ENCODE results near the gene TH. TPM values are rescaled to one million over a fixed set of nuclear protein-coding genes. Genes with fewer than 3 reads are reported as not detected.

TH gene
- total RNA-seq = not detected
- total RNA-seq (2013) = not detected
- total RNA-seq = 0 to 0.09 (median 0) reads per million in 29 experiments

GRCh38 chr11:2171591-2172003 is at the start of gene TH:
TH (minus strand) TSS chr11:2171815; CDS start chr11:2171786, 29 bp downstream.
- ChIA-PET CTCF (no interaction called here), POLR2A (no interaction called here)
- H3K36me3 ChIP-seq (ENCODE audit: control insufficient read depth in 2 of 2, extremely low read depth in 1 of 2, insufficient read depth in 1 of 2, low read length in 1 of 2) = no peaks in the 10 kb centered on the region
- no peaks in the 10 kb centered on the region for H3K4me1 ChIP-seq (ENCODE audit: control insufficient read depth in 1 of 2, extremely low read depth in 1 of 2, insufficient read depth in 2 of 2, low read length in 2 of 2)
- no peaks in the 10 kb centered on the region for H3K9me3 ChIP-seq
- H3K4me1 Mint-ChIP-seq = no peaks in the 10 kb centered on the region
- no peaks in the 10 kb centered on the region for H3K36me3 Mint-ChIP-seq
- peaks cover 0 to 2% of the 10 kb centered on the region in 2 donors for H3K27me3 Mint-ChIP-seq
- DNase-seq = no peak
- H3K27me3 ChIP-seq (replicated peaks in 1 of 2; ENCODE audit: control insufficient read depth in 2 of 2, extremely low read depth in 1 of 2, insufficient read depth in 2 of 2, low read length in 1 of 2) = peaks cover 0 to 20% of the 10 kb centered on the region in 2 experiments
- ATAC-seq (replicated peaks in 1 of 4) = no peak
- 89% methylated on average over 10 of the region's 17 CpGs for WGBS (ENCODE audit: insufficient coverage)
- no peak within 1 kb of the TSS for H3K27ac ChIP-seq (ENCODE audit: low read length)
- H3K27ac Mint-ChIP-seq = no peak within 1 kb of the TSS
- no peak within 1 kb of the TSS for H3K4me3 ChIP-seq (ENCODE audit: control insufficient read depth in 1 of 2, extremely low read depth in 1 of 2, low read length in 1 of 2)
- H3K4me3 Mint-ChIP-seq = no peak within 1 kb of the TSS
- no peaks in the 10 kb centered on the region for H3K9me3 Mint-ChIP-seq

- WGBS (ENCODE audit: insufficient coverage) = 67% methylated on average over 1 of the region's 1 CpG
- Histone ChIP-seq H3K27me3 (replicated peaks in 1 of 2; ENCODE audit: control insufficient read depth in 2 of 2, extremely low read depth in 1 of 2, insufficient read depth in 2 of 2, low read length in 1 of 2) (peaks cover 0 to 29% of the 10 kb centered on the region in 2 experiments), H3K9me3 (peaks cover 2% of the 10 kb centered on the region), H3K36me3 (ENCODE audit: control insufficient read depth in 2 of 2, extremely low read depth in 1 of 2, insufficient read depth in 1 of 2, low read length in 1 of 2) (no peaks in the 10 kb centered on the region), H3K4me3 (ENCODE audit: control insufficient read depth in 1 of 2, extremely low read depth in 1 of 2, low read length in 1 of 2) (no peak overlapping the region), H3K4me1 (ENCODE audit: control insufficient read depth in 1 of 2, extremely low read depth in 1 of 2, insufficient read depth in 2 of 2, low read length in 2 of 2) (peaks cover 0 to 28% of the 10 kb centered on the region in 2 experiments), H3K27ac (ENCODE audit: low read length) (no peak overlapping the region)
- H3K27ac Mint-ChIP-seq = no peak overlapping the region
- ChIA-PET POLR2A (no interaction called here), CTCF (no interaction called here)
- ATAC-seq (replicated peaks in 1 of 4) (no peak), DNase-seq (no peak)
- H3K9me3 Mint-ChIP-seq = peaks cover 0 to 15% (median 6%) of the 10 kb centered on the region in 3 donors
- H3K27me3 Mint-ChIP-seq = peaks cover 24 to 32% of the 10 kb centered on the region in 2 donors
- peaks cover 0 to 6% (median 5%) of the 10 kb centered on the region in 3 donors for H3K4me1 Mint-ChIP-seq
- no peak overlapping the region for H3K4me3 Mint-ChIP-seq
- peaks cover 4% of the 10 kb centered on the region for H3K36me3 Mint-ChIP-seq
Measured at GRCh38 chr11:2221024-2221423, 49.4 kb upstream of the TH start.

GRCh38 chr11:2220173-2220771 is 48.7 kb upstream of the TH start:
- H3K9me3 ChIP-seq = peaks cover 2% of the 10 kb centered on the region
- POLR2A ChIA-PET = no interaction called here
- H3K4me1 ChIP-seq (ENCODE audit: control insufficient read depth in 1 of 2, extremely low read depth in 1 of 2, insufficient read depth in 2 of 2, low read length in 2 of 2) = peaks cover 0 to 33% of the 10 kb centered on the region in 2 experiments
- Mint-ChIP-seq H3K4me3 (no peak overlapping the region), H3K36me3 (peaks cover 4% of the 10 kb centered on the region), H3K27ac (no peak overlapping the region), H3K4me1 (peaks cover 0 to 6% (median 5%) of the 10 kb centered on the region in 3 donors), H3K27me3 (peaks cover 23 to 28% of the 10 kb centered on the region in 2 donors), H3K9me3 (peaks cover 0 to 15% (median 6%) of the 10 kb centered on the region in 3 donors)
- no peak for ATAC-seq (replicated peaks in 1 of 4)
- H3K36me3 ChIP-seq (ENCODE audit: control insufficient read depth in 2 of 2, extremely low read depth in 1 of 2, insufficient read depth in 1 of 2, low read length in 1 of 2) = no peaks in the 10 kb centered on the region
- H3K4me3 ChIP-seq (ENCODE audit: control insufficient read depth in 1 of 2, extremely low read depth in 1 of 2, low read length in 1 of 2) = no peak overlapping the region
- 61% methylated on average over 2 of the region's 3 CpGs for WGBS (ENCODE audit: insufficient coverage)
- H3K27me3 ChIP-seq (replicated peaks in 1 of 2; ENCODE audit: control insufficient read depth in 2 of 2, extremely low read depth in 1 of 2, insufficient read depth in 2 of 2, low read length in 1 of 2) = peaks cover 0 to 29% of the 10 kb centered on the region in 2 experiments
- no peak for DNase-seq
- H3K27ac ChIP-seq (ENCODE audit: low read length) = no peak overlapping the region
- CTCF ChIA-PET = no interaction called here

GRCh38 chr11:2219318-2220017 is 47.9 kb upstream of the TH start:
- ChIA-PET POLR2A (no interaction called here), CTCF (no interaction called here)
- Histone ChIP-seq H3K4me3 (ENCODE audit: control insufficient read depth in 1 of 2, extremely low read depth in 1 of 2, low read length in 1 of 2) (no peak overlapping the region), H3K36me3 (ENCODE audit: control insufficient read depth in 2 of 2, extremely low read depth in 1 of 2, insufficient read depth in 1 of 2, low read length in 1 of 2) (no peaks in the 10 kb centered on the region), H3K27ac (ENCODE audit: low read length) (no peak overlapping the region), H3K27me3 (replicated peaks in 1 of 2; ENCODE audit: control insufficient read depth in 2 of 2, extremely low read depth in 1 of 2, insufficient read depth in 2 of 2, low read length in 1 of 2) (peaks cover 0 to 25% of the 10 kb centered on the region in 2 experiments), H3K9me3 (peaks cover 2% of the 10 kb centered on the region), H3K4me1 (ENCODE audit: control insufficient read depth in 1 of 2, extremely low read depth in 1 of 2, insufficient read depth in 2 of 2, low read length in 2 of 2) (peaks cover 0 to 41% of the 10 kb centered on the region in 2 experiments)
- WGBS (ENCODE audit: insufficient coverage) = 86% methylated on average over 5 of the region's 6 CpGs
- DNase-seq (no peak), ATAC-seq (replicated peaks in 1 of 4) (no peak)
- Mint-ChIP-seq H3K4me3 (no peak overlapping the region), H3K36me3 (peaks cover 4% of the 10 kb centered on the region), H3K27ac (no peak overlapping the region), H3K4me1 (peaks cover under 1 to 9% (median 5%) of the 10 kb centered on the region in 3 donors), H3K9me3 (peaks cover 0 to 13% (median 6%) of the 10 kb centered on the region in 3 donors), H3K27me3 (peaks cover 20 to 23% of the 10 kb centered on the region in 2 donors)

DNA sequence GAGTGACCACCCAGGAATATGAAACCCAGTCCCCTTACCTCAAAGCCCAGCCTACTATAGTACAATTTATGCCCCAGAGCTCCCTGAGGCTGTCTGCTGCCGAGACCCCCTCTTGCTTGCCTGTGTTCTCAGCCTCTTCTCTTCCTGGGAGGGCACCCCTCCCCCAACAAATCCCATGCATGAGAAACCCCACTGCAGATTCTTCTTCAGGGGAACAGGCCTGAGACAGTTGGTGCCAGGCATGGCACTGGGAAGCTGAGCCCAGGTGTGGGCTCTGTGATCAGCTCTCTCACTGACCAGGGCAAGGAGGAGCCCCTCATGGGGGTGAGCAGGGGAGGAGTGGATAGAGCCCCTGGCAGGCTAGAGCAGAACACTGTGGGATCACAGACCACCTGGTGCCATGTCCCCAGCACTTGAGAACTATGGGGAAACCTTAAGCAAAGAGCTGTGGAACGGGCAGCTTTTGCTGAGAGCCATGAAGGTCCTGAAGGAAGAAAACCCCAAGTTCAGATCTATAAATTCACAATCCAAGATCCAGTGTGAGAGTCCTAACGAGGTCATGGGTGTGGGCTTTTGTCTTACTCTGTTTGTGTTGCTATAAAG is 46.5 kb upstream of the TH start:
- H3K36me3 Mint-ChIP-seq = no peaks in the 10 kb centered on the region
- peaks cover 13 to 22% (median 17%) of the 10 kb centered on the region in 3 donors for H3K4me1 Mint-ChIP-seq
- no peaks in the 10 kb centered on the region for H3K9me3 ChIP-seq
- no peak for ATAC-seq (replicated peaks in 1 of 4)
- peaks cover 0 to 5% (median 0%) of the 10 kb centered on the region in 3 donors for H3K9me3 Mint-ChIP-seq
- ChIA-PET POLR2A (no interaction called here), CTCF (no interaction called here)
- WGBS (ENCODE audit: insufficient coverage) = no CpG with 5 or more reads among the region's 3 CpGs
- peaks cover 1 to 54% of the 10 kb centered on the region in 2 experiments for H3K4me1 ChIP-seq (ENCODE audit: control insufficient read depth in 1 of 2, extremely low read depth in 1 of 2, insufficient read depth in 2 of 2, low read length in 2 of 2)
- H3K36me3 ChIP-seq (ENCODE audit: control insufficient read depth in 2 of 2, extremely low read depth in 1 of 2, insufficient read depth in 1 of 2, low read length in 1 of 2) = no peaks in the 10 kb centered on the region
- peak overlapping the region in 1 of 2 donors; percentile 72 for H3K27ac Mint-ChIP-seq
- H3K4me3 Mint-ChIP-seq = no peak overlapping the region
- H3K4me3 ChIP-seq (ENCODE audit: control insufficient read depth in 1 of 2, extremely low read depth in 1 of 2, low read length in 1 of 2) = no peak overlapping the region
- DNase-seq = no peak
- H3K27me3 ChIP-seq (replicated peaks in 1 of 2; ENCODE audit: control insufficient read depth in 2 of 2, extremely low read depth in 1 of 2, insufficient read depth in 2 of 2, low read length in 1 of 2) = peaks cover 0 to 25% of the 10 kb centered on the region in 2 experiments
- H3K27ac ChIP-seq (ENCODE audit: low read length) = no peak overlapping the region
- peaks cover 13 to 14% of the 10 kb centered on the region in 2 donors for H3K27me3 Mint-ChIP-seq

DNA sequence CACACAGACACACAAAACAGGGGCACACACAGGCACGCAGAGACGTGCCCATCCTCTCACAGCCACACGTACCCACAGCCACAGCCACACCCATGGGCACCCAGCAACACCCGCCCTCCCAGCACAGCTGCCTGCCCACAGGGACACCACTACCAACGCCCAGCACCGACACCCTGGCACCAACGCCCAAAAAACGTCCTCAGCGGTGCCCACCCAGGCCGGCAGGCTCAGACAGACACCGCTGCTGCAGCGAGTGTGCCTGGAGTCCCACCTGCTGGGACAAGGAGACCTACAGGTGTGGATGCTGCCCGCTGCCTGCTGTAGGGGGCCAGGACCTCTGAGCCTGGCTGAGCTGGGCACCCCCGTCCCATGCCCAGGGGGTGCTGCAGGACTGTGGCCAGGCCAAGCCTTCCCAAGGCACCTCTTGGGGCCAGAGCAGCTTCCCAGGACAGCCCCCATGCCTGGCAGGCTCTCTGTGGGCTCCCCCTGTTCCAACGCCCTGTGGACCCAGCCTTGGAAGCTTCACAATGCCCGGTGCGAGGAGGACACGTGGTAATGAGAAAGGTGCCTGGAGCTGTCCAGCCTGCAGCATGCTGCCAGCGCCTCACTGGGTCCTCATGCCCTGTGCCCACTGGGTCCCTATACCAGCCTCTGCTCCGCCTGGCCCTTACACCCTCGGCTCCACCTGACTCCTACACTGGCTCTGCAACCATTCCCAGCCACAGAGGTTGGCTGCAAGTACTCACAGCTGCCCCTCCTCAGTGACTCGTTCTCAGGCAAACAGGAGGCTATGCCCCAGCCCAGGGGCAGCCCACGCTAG is 45.8 kb upstream of the TH start:
- POLR2A ChIA-PET = no interaction called here
- peaks cover 0 to 5% (median 0%) of the 10 kb centered on the region in 3 donors for H3K9me3 Mint-ChIP-seq

More for the DNA sequence above, 45.8 kb upstream of the TH start:
- Mint-ChIP-seq H3K27ac (peak overlapping the region in 1 of 2 donors; percentile 72), H3K4me1 (peaks cover 13 to 22% (median 18%) of the 10 kb centered on the region in 3 donors), H3K27me3 (peaks cover 11% of the 10 kb centered on the region in 2 donors), H3K4me3 (no peak overlapping the region), H3K36me3 (no peaks in the 10 kb centered on the region)
- DNase-seq = peak in 13 of 35 experiments; percentile 11 to 55 (median 31)
- ATAC-seq (replicated peaks in 1 of 4) = peak in 1 of 4 experiments; percentile 85
- Histone ChIP-seq H3K9me3 (no peaks in the 10 kb centered on the region), H3K27me3 (replicated peaks in 1 of 2; ENCODE audit: control insufficient read depth in 2 of 2, extremely low read depth in 1 of 2, insufficient read depth in 2 of 2, low read length in 1 of 2) (peaks cover 0 to 25% of the 10 kb centered on the region in 2 experiments), H3K36me3 (ENCODE audit: control insufficient read depth in 2 of 2, extremely low read depth in 1 of 2, insufficient read depth in 1 of 2, low read length in 1 of 2) (no peaks in the 10 kb centered on the region), H3K4me3 (ENCODE audit: control insufficient read depth in 1 of 2, extremely low read depth in 1 of 2, low read length in 1 of 2) (peak overlapping the region in 1 of 2 donors; percentile 4), H3K27ac (ENCODE audit: low read length) (no peak overlapping the region), H3K4me1 (ENCODE audit: control insufficient read depth in 1 of 2, extremely low read depth in 1 of 2, insufficient read depth in 2 of 2, low read length in 2 of 2) (peaks cover 2 to 61% of the 10 kb centered on the region in 2 experiments)
- WGBS (ENCODE audit: insufficient coverage) = 64% methylated on average over 14 of the region's 23 CpGs
- CTCF ChIA-PET = no interaction called here

Data from T-cell (primary cell).